HG03159 (cell line): Measurements from ENCODE around the gene PDXK.

Experiments
- ATAC-seq: cut with Tn5 transposase; IDR thresholded peaks from one replicate; pipeline ENCODE4 v1.9.1; 2021; ENCODE audit warnings: mild to moderate bottlenecking, moderate library complexity; ENCODE audit not compliant: unreplicated experiment

Gene PDXK

DNA sequence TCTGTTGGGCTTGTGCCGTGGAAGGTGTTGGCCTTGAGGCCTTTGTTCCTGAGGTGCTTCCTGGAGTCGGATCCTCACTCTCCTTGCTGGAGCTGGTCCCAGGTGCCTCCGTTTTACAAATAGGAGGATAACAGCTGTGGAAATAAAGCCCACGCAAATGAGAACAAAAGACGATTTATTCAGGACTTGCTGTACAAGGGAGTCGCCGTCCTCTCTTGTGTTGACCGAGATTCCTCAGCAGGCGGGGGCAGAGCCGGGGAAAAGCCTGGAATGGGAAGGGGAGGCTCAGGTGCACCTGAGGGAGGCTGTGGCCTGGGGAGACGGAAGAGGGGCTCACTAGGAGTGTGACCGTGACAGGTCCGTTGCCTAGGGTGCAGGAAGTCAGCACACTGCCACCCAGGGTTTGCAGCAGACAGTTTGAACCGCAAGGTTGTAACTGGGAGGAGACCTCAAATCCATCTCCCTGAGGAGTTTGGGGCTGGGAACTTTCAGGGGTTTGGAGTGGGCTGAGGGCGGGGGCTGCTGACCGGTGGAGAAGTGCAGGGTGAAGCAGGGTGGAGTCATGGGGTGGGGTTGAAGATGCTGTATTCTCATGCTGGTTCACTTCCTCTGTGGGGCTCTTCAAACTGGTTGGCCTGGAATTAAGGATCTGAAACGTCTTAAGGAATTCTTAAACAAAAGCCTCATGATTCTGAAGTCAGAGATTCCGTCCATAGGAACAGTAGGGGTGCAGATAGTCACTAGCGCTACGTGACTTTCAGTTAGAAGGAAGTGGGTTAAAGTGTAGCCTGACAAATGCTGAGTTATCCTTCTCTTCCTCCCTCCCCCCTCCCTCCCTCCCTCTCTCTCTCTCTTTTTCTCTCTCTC lies 59.8 kb downstream of the PDXK start:
- ATAC-seq, result no peak

DNA sequence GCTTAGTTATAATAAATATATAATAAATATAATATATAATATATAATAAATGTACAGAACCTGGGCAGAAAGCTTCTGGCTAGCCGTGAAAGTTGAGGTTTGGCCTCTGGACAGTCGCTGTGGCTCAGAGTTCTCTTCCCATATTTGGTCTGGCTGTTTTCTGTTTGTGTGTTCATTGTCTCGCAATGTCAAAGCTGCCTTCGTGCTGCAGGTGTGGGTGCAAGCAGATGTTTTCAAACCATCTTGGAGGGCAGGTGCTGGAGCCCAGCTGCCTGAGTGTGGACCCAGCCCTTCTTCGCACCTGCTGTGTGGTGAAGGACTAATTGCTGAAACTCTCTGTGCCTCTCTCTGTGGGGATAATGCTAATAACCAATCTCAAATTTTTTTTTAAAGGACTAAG lies 60.7 kb downstream of the PDXK start:
- no peak for ATAC-seq

DNA sequence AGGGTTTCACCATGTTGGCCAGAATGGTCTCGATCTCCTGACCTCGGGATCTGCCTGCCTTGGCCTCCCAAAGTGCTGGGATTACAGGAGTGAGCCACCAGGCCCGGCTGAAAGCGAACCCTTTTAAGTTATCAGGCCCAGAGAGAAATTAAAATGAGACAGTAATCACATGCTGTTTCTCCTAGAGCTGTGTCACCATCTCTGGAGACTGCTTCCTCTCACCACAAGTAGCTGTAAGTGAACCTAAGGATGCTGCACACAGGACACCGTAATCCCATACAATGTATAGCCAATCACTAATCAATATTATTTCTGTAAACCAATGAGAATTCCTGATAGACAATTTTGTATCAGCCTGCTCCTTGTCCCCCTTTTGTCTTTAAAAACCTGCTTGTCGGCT lies 62.9 kb downstream of the PDXK start:
- no peak for ATAC-seq

DNA sequence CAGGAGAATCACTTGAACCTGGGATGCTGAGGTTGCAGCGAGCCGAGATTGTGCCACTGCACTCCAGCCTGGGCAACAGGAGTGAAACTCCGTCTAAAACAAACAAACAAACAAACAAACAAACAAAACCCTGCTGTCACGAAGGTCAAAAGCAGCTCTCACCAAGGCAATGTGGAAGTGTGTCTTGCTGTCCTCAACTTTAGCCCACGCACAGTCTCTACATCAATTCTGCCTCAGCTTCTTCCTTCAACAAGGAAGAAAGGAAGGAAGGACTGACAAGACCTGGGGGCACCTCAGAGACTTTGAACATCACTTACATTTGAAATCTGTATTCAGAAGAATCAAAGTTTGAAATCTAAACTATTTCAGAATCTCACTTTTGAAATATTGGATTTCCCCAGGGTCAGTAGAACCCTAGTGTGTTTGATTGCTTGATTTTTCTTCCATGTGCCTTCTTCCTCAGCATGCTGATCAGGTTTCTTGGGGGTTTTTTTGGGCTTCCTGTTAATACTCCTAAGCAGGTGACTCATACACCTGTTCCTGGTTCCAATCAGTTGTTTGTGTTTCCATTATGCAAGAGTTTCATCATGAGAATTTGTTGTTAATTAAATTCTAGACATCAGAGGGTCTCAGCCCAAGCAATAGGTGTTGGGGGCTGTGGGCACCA lies 63.6 kb downstream of the PDXK start:
- no peak for ATAC-seq

DNA sequence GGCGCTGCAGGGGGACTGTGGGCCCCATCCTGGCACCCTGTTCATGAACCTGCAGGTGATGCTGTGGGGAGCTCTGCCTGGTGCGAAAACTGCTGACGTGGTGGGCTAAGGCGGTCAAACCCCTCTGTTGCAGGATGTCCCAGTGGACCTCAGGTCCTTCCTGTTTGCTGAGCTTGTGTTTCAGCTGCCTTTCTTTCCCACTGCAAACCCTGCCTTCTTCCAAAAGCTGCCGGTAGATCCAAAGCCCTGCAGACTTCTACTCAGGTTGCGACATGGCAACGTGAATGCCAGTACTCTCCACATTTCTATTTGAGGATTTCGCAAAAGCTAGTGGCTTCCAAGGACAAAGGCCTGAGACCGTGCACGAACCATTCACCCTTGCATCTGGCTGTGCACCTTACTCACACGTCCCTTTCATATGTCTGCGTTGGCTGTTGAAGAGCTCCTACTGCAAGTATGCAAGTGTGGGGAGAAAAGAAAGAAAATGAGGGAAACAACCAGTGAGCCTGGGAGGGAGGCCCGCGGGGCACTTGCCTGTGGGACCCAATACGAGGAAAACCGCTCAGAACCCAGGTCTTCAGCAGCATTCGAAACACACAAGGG lies 64.3 kb downstream of the PDXK start:
- no peak for ATAC-seq

DNA sequence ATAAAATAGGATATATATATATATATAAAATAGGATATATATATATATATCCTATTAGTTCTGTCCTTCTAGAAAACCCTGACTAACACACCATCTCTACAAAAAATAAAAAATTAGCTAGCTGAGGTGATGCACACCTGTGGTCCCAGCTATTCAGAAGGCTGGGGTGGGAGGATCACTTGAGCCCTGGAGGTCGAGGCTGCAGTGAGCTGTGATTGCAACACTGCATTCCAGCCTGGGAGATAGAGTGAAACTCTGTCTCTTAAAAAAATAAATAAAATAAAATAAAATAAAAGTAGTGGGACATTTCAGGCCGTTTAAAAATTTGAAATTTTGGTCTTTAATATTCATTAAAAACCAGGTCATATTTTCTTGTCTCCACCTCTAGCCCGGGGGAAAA lies 66.2 kb downstream of the PDXK start:
- ATAC-seq, result no peak

DNA sequence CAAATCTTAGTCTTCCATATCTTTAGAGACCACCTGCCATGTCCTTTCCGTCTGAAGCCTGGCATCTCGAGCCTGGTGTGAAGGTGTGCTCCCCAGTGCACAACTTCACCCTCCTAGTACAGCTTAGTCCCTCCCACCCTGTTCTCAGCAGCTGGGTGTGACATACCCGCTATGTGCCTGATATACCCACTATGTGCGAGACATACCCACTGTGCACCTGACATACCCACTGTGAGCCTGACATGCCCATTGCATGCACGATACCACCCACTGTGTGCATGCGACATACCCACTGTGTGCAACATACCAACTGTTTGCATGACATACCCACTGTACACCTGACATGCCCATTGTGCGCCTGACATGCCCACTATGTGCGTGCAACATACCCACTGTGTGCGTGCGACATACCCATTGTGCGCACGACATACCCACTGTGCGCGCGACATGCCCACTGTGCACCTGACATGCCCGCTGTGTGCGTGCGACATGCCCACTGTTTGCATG lies 67.4 kb downstream of the PDXK start:
- no peak for ATAC-seq

DNA sequence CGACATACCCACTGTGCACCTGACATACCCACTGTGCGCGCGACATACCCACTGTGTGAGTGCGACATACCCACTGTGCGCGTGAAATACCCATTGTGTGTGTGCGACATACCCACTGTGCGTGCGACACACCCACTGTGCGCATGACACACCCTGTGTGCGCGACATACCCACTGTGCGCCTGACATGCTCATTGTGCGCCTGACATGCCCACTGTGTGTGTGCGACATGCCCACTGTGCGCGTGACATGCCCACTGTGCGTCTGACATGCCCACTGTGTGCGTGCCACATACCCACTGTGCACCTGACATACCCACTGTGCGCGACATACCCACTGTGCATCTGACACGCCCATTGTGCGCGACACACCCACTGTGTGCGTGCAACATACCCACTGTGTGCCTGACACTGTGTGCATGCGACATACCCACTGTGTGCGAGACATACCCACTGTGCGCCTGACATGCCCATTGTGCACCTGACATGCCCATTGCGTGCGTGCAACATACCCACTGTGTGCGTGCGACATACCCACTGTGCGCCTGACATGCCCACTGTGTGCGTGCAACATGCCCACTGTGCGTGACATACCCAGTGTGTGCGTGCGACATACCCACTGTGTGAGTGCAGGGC lies 68.0 kb downstream of the PDXK start:
- ATAC-seq, result no peak

DNA sequence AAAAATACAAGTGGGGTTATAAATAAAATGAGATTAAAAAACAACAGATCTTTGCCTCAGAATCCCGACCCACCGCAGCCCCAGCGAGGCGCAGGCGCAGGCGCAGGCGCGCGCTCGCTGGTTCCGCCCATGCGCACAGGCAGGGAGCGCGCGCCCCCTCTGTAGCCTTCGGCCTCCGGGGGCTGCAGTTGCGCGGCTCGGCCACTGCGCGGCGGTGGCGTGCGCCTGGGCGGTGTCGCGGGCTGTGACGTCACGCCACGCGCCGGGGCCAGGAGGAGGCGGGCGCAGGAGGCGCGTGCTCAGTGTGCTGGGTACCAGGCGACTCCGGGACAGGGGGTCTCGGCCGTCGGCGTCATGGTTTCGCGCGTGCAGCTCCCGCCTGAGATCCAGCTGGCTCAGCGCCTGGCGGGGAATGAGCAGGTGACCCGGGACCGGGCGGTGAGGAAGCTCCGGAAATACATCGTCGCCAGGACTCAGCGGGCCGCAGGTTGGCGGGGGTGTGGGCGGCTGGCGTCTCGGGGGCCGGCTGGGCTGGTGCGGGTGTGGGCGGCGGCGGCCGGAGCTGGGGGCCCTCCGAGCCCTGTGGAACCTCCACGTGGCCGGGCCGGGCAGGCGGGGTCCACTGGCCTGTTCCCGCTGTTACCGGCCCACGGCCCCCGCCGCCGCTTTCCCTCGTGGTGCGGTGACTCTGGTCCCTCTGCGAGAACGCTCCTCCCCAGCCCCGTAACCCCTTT lies 70.5 kb downstream of the PDXK start, which contains the start of gene RRP1:
RRP1 (plus strand) TSS at position 302 of the 734 bp plus-strand sequence; CDS start at position 355, 53 bp downstream.
- peak; percentile 86 for ATAC-seq

DNA sequence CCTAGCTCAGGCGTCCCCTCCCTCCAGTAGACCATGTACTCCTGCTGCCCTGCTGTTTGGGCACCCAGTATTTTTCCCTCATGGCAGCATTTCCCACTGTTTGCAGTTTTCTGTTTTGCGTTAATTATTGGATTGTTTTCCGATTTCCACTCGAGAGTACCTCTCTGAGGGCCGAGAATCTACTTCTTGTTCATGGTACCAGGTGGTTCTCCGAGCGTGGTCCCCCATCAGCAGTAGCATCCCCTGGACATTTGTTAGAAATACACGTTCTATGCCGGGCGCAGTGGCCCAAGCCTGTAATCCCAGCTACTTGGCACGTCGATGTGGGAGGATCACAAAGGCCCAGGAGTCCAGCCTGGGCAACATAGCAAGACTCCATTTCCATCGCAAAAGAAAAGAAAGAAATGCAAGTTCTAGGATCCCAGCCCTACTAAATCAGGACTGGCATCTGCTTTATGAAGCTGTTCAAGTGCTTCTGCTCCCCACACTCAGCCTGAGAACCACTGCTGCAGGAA lies 71.1 kb downstream of the PDXK start:
- ATAC-seq, result no peak

DNA sequence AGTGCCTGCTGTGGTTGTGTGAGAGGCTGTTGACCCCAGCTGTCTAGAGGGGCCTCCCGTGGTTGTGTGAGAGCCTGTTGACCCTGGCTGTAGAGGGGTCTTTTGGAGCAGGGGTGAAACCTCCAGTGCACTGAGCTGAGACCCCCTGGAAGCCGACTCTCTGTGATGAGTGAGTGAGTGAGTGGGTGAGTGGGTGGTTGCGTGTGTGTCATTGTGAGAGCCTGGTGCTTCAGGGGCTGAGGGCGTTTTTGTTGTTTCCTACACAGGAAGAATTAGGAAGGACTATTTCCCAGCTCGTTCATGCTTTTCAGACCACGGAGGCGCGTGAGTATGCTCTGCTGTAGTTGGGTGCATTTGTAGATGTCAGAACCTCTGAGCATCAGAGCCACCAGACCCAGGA lies 73.5 kb downstream of the PDXK start:
- no peak for ATAC-seq

DNA sequence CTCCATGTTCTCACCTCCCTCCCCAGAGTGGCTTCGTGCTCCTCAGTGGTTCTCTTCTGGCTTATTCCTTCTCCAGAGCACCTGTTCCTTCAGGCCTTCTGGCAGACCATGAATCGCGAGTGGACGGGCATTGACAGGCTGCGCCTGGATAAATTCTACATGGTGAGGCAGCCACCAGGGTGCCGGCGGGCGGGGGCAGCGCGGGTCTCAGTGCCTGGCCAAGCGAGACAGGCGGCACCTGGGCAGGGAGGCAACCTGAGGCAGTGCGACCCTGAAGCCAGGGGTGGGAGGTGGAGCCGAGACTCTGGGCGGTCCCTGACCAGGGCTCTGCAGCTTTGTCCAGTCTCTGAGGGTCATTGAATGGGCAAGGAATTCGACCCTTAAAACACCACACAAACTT lies 74.3 kb downstream of the PDXK start:
- no peak for ATAC-seq

DNA sequence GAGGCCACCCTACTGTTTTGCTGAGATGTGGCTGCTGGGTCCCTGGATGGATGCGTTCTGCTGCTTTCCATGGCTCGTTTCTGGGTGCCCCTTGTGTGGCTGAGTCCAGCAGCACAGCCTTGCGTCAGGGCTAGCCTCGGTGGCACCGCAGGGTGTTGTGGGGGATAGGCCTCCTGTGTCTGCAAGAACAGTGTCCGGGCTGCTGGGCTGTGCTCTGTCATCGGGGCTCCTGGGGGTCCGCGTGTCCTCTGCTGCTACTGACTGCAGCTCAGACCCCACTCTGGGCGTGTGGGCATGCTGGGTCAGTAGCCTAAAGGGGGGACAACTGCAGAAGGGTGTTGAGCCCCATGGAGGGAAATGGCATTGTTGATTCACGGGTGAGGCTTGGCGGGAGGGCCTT lies 75.4 kb downstream of the PDXK start:
- ATAC-seq, result no peak

DNA sequence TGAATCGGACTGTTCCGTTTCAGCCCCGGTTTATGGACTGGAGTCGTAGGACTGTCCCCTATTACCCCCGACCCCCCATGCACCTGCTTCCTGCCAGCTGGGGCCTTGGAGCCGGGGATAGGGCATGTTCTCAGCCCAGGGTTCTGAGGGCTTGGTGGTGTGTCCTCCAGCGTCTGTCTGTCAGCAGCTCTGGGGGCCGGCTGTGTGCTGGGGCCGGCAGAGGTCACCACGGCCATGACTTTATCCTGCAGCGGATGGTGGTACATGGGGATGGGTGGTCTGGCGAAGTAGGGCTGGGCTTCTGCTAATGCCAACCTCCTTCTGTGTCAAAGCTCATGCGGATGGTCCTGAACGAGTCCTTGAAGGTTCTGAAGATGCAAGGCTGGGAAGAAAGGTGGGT lies 75.9 kb downstream of the PDXK start:
- no peak for ATAC-seq

DNA sequence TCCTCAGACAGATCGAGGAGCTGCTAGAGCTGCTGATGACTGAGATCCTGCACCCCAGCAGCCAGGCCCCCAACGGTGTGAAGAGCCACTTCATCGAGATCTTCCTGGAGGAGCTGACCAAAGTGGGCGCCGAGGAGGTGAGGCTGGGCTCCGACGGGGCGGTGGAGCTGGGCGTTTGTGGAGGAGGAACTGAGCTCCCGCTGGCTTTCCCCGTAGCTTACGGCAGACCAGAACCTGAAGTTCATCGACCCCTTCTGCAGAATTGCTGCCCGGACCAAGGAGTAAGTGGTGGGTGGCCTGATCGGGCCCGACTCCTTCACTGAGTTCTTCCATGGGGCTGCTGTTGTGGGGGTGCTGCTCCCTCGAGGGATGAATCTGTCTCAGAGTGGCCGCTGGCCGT lies 78.5 kb downstream of the PDXK start:
- no peak for ATAC-seq

DNA sequence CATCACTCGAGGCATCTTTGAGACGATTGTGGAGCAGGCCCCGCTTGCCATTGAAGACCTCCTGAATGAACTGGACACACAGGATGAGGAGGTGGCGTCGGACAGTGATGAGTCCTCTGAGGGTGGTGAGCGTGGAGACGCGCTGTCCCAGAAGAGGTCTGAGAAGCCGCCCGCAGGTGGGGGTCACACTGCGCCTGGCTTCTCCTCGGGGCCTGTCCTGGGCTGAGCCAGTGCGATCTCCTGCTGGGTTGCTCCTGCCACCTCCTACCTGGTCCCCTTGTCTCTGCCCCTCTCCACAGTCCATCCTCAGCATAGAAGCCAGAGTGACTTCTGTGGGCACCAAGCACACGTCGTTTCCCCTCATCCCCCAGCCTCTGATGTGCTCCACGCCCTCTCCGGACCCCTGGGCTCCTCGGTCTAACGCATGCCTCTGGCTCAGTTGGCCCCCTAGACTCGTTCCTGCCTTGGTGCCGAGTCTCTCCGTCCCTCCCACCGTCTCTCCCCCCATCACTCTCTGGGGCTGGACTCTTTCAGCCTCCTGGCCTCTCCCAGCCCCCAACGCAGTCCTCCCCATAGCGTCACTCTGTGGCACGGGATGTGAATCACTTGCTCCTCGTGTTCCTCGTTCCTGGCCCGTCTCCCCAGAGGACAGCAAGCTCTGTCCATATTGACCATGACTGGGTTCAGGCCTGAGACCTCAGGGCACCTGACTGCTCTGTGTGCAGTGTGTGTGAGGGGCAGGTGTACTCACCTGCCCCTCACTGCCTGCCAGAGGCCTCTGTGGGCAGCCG lies 79.2 kb downstream of the PDXK start:
- ATAC-seq, result no peak

DNA sequence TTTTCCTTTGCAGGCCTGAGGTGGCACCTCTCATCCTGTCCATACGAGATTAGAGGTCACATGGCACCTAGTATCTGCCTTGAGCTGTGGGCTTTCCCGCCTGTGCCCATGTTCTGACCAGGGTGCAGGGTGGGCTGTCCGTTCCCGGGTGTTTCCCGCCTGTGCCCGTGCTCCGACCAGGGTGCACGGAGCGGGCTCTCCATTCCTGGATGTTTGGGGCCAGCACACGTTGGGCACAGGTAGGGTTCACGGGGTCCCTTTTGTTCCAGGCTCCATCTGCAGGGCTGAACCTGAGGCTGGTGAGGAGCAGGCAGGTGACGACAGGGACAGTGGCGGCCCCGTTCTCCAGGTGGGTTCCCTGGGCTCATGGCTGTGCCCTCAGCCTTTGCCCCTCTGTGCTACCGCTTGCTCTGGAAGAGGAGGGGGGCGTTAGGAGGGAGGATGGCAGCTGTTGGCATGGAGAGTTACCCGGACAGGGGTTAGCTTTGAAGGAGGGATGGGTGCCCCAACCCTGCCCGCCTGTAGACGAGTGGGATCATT lies 80.4 kb downstream of the PDXK start:
- no peak for ATAC-seq

DNA sequence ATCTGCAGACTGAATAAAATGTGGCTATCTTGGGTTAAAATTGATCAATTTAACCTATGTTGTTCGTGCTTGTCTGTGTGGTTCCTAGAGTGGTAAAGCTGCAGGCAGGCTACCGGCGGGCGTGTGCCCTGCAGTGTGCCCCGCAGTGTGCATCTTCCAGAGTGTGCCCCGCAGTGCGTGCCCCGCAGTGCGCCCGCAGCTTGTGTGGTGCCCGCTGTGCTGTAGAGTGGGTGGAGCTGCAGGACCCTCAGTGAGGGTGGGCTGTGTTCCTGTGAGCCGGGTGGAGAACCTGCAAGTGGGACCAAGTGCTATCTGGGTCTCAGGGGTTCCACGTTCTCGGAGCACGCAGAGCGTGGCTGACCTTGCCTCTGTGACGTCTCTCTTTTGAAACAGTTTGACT lies 81.2 kb downstream of the PDXK start:
- no peak for ATAC-seq

DNA sequence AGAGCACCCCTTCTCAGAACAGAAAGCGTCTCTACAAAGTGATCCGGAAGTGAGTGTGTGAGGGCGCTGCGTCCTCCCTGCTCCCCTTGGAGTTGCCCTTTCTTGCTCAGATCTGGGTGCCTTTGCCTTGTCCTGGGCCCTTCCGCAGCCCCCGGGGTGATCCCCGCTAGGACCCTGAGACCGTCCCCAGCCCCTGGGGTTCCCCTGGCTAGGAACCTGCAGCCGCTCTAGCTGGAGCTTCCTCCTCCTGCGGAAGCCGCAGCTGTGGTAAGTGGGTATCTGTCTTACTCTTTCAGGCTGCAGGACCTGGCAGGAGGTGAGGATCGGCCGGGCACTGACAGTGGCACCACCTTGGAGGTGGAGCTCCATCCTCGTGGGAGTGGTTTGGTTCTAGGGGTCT lies 81.6 kb downstream of the PDXK start:
- no peak for ATAC-seq
